Erythroblast (primary cell): ENCODE measurements around the gene NUDT22.

Experiments
- GATA1 ChIP-seq: IDR thresholded peaks from 2 replicates; pipeline ENCODE4 v1.6.1; 2011; ENCODE audit warnings: low read depth, mild to moderate bottlenecking, control low read depth, low read length, moderate library complexity
- POLR2A ChIP-seq: IDR thresholded peaks from 2 replicates; pipeline ENCODE4 v1.6.1; 2011; ENCODE audit warnings: mild to moderate bottlenecking, low read length

- no peak for TF ChIP-seq POLR2A
- TF ChIP-seq GATA1, result no peak
These were observed 9.2 kb upstream of the NUDT22 start for GRCh38 chr11:64216879-64217278.
